ENCODE measurements around the gene ODC1.

DNA sequence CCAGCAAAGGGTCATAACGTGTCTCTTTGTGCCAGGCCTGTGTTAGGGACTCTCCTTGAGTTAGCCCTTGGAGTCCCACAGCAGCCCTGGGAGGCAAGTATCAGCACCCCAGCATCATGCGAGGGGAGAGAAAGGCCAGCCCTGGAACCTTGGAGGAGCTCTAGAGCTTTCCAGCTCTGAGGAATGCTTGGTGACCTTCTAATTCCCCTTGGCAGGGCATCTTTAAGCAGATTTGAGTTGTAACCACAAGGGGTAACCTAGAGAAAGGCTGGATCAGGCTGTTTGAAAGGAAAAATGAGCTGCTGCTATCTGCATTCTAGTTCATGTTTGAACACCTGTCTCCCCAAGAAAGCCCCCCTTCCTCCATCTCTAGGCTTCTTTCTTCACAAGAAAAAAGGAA lies 23.8 kb upstream of the ODC1 start:
- TF ChIP-seq, protein P1, sequence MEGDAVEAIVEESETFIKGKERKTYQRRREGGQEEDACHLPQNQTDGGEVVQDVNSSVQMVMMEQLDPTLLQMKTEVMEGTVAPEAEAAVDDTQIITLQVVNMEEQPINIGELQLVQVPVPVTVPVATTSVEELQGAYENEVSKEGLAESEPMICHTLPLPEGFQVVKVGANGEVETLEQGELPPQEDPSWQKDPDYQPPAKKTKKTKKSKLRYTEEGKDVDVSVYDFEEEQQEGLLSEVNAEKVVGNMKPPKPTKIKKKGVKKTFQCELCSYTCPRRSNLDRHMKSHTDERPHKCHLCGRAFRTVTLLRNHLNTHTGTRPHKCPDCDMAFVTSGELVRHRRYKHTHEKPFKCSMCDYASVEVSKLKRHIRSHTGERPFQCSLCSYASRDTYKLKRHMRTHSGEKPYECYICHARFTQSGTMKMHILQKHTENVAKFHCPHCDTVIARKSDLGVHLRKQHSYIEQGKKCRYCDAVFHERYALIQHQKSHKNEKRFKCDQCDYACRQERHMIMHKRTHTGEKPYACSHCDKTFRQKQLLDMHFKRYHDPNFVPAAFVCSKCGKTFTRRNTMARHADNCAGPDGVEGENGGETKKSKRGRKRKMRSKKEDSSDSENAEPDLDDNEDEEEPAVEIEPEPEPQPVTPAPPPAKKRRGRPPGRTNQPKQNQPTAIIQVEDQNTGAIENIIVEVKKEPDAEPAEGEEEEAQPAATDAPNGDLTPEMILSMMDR (IDR thresholded peaks at IDR 0.05) = no peak
- no peak for TF ChIP-seq POLR2A (IDR thresholded peaks at IDR 0.05)
